ENCODE measurements around the gene ABI3BP. TPM values are rescaled to one million over a fixed set of nuclear protein-coding genes. Genes with fewer than 3 reads are reported as not detected.

ABI3BP gene
- polyA plus RNA-seq, 1 of the 3 experiments (the other 2 are of a cell fraction), result 8.4 TPM

- TF ChIP-seq REST (IDR thresholded peaks at IDR 0.05; ENCODE audit: low read depth, low read length) (no peak), YY1 (IDR thresholded peaks at IDR 0.05; ENCODE audit: low read depth) (no peak), POLR2AphosphoS5 (IDR thresholded peaks at IDR 0.05; ENCODE audit: low read depth, low read length) (no peak), JUND (IDR thresholded peaks at IDR 0.05) (no peak)
Observed at GRCh38 chr3:100732435-100732834, 260.8 kb downstream of the ABI3BP start (continued).

- Histone ChIP-seq H3K79me2 (ENCODE audit: insufficient read depth) (peaks cover 88% of the 10 kb centered on the region), H3K27me3 (ENCODE audit: insufficient read depth) (no peaks in the 10 kb centered on the region), H4K20me1 (ENCODE audit: insufficient read depth) (peaks cover 50% of the 10 kb centered on the region), H3K9me3 (no peaks in the 10 kb centered on the region), H3K27ac (ENCODE audit: low read depth in 2 of 2, low read length in 1 of 2) (no peak overlapping the region), H3K9me2 (no peaks in the 10 kb centered on the region), H3K9ac (no peak overlapping the region), H3K4me3 (ENCODE audit: low read depth in 2 of 2, low read length in 1 of 2) (no peak overlapping the region), H3K4me1 (ENCODE audit: control insufficient read depth in 1 of 2, insufficient read depth in 2 of 2, low read depth in 1 of 2, low read length in 1 of 2) (peaks cover 0 to 3% of the 10 kb centered on the region in 2 experiments; a peak in 2 of 4 replicates), H2AFZ (ENCODE audit: low read depth) (no peak overlapping the region), H3K4me2 (no peak overlapping the region), H3F3A (replicated peaks; ENCODE audit: insufficient read depth) (peaks cover 28% of the 10 kb centered on the region), H3K36me3 (replicated peaks in 1 of 2; ENCODE audit: control insufficient read depth in 1 of 2, insufficient read depth in 2 of 2, low read length in 1 of 2) (peaks cover 79 to 86% of the 10 kb centered on the region in 2 experiments)
- ChIA-PET CTCF (interaction anchor here (0.8 kb wide), 1 partner anchor 591 kb away, joined by 3 read pairs; no protein-coding TSS in a partner anchor), POLR2A (no interaction called here)
- WGBS (ENCODE audit: low lambda C conversion rate), result 98% methylated on average over 3 of the region's 3 CpGs
- TF ChIP-seq USF1 (IDR thresholded peaks at IDR 0.05; ENCODE audit: borderline replicate concordance, low read depth) (no peak), RCOR1 (IDR thresholded peaks at IDR 0.05; ENCODE audit: low read length) (no peak), EZH2phosphoT487 (IDR thresholded peaks at IDR 0.05; ENCODE audit: borderline replicate concordance, low read depth) (no peak), FOXJ3 (CRISPR knock-in tag; IDR thresholded peaks at IDR 0.05) (no peak), JUND (IDR thresholded peaks at IDR 0.05) (no peak), POLR2AphosphoS5 (IDR thresholded peaks at IDR 0.05; ENCODE audit: low read depth, low read length) (no peak), TCF12 (IDR thresholded peaks at IDR 0.05) (no peak), CTCF (IDR thresholded peaks at IDR 0.05) (no peak), NFIC (IDR thresholded peaks at IDR 0.05; ENCODE audit: borderline replicate concordance) (no peak), USF2 (IDR thresholded peaks at IDR 0.05; ENCODE audit: borderline replicate concordance, low read depth, low read length) (no peak), RFX5 (IDR thresholded peaks at IDR 0.05; ENCODE audit: low read length) (no peak), TAF1 (IDR thresholded peaks at IDR 0.05; ENCODE audit: borderline replicate concordance, low read depth, low read length) (no peak), SIN3A (IDR thresholded peaks at IDR 0.05; ENCODE audit: borderline replicate concordance, low read depth, low read length) (no peak), SMC3 (IDR thresholded peaks at IDR 0.05; ENCODE audit: low read depth, low read length) (no peak), MXI1 (IDR thresholded peaks at IDR 0.05; ENCODE audit: low read depth, low read length) (no peak), PBX3 (IDR thresholded peaks at IDR 0.05) (no peak), GATA2 (CRISPR knock-in tag; IDR thresholded peaks at IDR 0.05) (no peak), GABPA (IDR thresholded peaks at IDR 0.05; ENCODE audit: low read depth) (no peak)
- DNase-seq, result no peak
Observed at GRCh38 chr3:100730524-100730923, 262.7 kb downstream of the ABI3BP start.
